Right lobe of liver (tissue), 4 donors: Measurements from ENCODE around the gene PAFAH2.

Experiments used
- CTCF ChIP-seq, 4 donors: fragments of 200-600 bp in 3 of 4; fragments of 450-650 bp in 1 of 4; IDR thresholded peaks; one replicate each; pipeline versions ENCODE4 v1.5.1 to v1.8.0; 2016 to 2022; ENCODE audit warnings: antibody characterized with exemption in 4 of 4, mild to moderate bottlenecking in 2 of 4
- POLR2A ChIP-seq: fragments of 450-650 bp; IDR thresholded peaks from one replicate; pipeline ENCODE4 v1.6.1; 2017; ENCODE audit warnings: antibody characterized with exemption, mild to moderate bottlenecking
- donor health status: DM: no; HTN: no; CAD: no.
- donor health status: DM: no; HTN: no; CAD: no.
- donor health status: DM: no; HTN: yes; CAD: no.

GRCh38 chr1:26035203-26035958 lies 37.5 kb upstream of the PAFAH2 start:
- TF ChIP-seq POLR2A, result peak; percentile 55
- TF ChIP-seq CTCF (IDR thresholded peaks at IDR 0.05), result no peak
